ENCODE results near the gene RBMX2. TPM values are rescaled to one million over a fixed set of nuclear protein-coding genes. Genes with fewer than 3 reads are reported as not detected.

Gene RBMX2
- total and polyA plus RNA-seq, 2 of the 4 experiments (the other 2 are of a cell fraction) = 8.8 to 11.4 TPM

GRCh38 chrX:130414800-130415199 lies 13.0 kb downstream of the RBMX2 start:
- Histone ChIP-seq H2BK5ac (ENCODE audit: low read depth, low read length, poor library complexity, severe bottlenecking) (no peak overlapping the region), H3K4me3 (ENCODE audit: insufficient read depth, low read depth, low read length) (no peak overlapping the region), H4K91ac (ENCODE audit: insufficient read depth, low read depth, low read length) (no peak overlapping the region), H3K23ac (ENCODE audit: low read depth, low read length) (no peak overlapping the region), H2AK5ac (ENCODE audit: low read depth, low read length) (no peak overlapping the region), H4K8ac (ENCODE audit: low read depth in 2 of 2, low read length in 2 of 2) (no peak overlapping the region), H3K4me1 (ENCODE audit: control insufficient read depth, insufficient read depth, low read length) (no peaks in the 10 kb centered on the region), H3K4ac (ENCODE audit: low read depth, low read length) (no peak overlapping the region), H2BK120ac (ENCODE audit: low read depth, low read length) (no peak overlapping the region), H3K56ac (ENCODE audit: extremely low read depth, insufficient read depth, low read length) (no peak overlapping the region), H3K27me3 (ENCODE audit: control insufficient read depth, insufficient read depth, low read length) (no peaks in the 10 kb centered on the region; the same call in 1 of the 2 replicates), H3K18ac (ENCODE audit: low read depth, low read length) (no peak overlapping the region), H3K36me3 (ENCODE audit: control insufficient read depth, insufficient read depth, low read length) (peaks cover 8% of the 10 kb centered on the region), H3K9me3 (ENCODE audit: control insufficient read depth, insufficient read depth, low read length) (no peaks in the 10 kb centered on the region), H3K79me1 (ENCODE audit: low read depth in 1 of 2, low read length in 2 of 2) (no peaks in the 10 kb centered on the region), H2BK15ac (ENCODE audit: low read depth, low read length) (no peak overlapping the region), H4K20me1 (ENCODE audit: insufficient read depth, low read length) (no peaks in the 10 kb centered on the region), H2BK20ac (ENCODE audit: low read depth, low read length) (no peak overlapping the region), H2AK9ac (replicated peaks; ENCODE audit: low read depth, low read length, poor library complexity) (no peak overlapping the region), H4K5ac (ENCODE audit: low read depth, low read length) (no peak overlapping the region), H3K9me1 (ENCODE audit: insufficient read depth, low read length) (no peaks in the 10 kb centered on the region), H3K4me2 (ENCODE audit: low read depth, low read length) (no peak overlapping the region), H3K14ac (replicated peaks; ENCODE audit: low read depth, low read length) (no peak overlapping the region), H3K9ac (ENCODE audit: low read depth, low read length) (no peak overlapping the region), H2AFZ (replicated peaks; ENCODE audit: low read length, poor library complexity) (no peak overlapping the region), H3K27ac (ENCODE audit: insufficient read depth, low read length) (no peak overlapping the region)
- dilution Hi-C loops (cut with HindIII; ENCODE audit: low sequenced_read_pairs, unreplicated experiment) (no loop called here), intact Hi-C loops (cut with micrococcal nuclease) (no loop called here), in situ Hi-C loops (cut with MboI; ENCODE audit: low sequenced_read_pairs) (no loop called here)
- 69% methylated on average over 2 of the region's 5 CpGs; no CpG with 5 or more reads in 1 of the 2 experiments for WGBS, 2 experiments (ENCODE audit: extremely low coverage in 2 of 2, insufficient read length in 1 of 2)
- POLR2A ChIA-PET (ENCODE audit: unreplicated experiment) = no interaction called here
- no peak for DNase-seq
- no TSS peak for BruUV-seq (replicated peaks)
- TF ChIP-seq ELK1 (IDR thresholded peaks at IDR 0.05; ENCODE audit: borderline replicate concordance, low read depth, low read length) (no peak), POLR2A (IDR thresholded peaks at IDR 0.05; ENCODE audit: low read depth, low read length) (no peak), CHD1 (IDR thresholded peaks at IDR 0.05; ENCODE audit: low read depth, low read length) (no peak), BHLHE40 (IDR thresholded peaks at IDR 0.05; ENCODE audit: low read depth, low read length) (no peak), RCOR1 (IDR thresholded peaks at IDR 0.05; ENCODE audit: insufficient replicate concordance, low read length) (no peak), RAD21 (IDR thresholded peaks at IDR 0.05; ENCODE audit: low read length) (no peak), MXI1 (IDR thresholded peaks at IDR 0.05; ENCODE audit: borderline replicate concordance, low read depth, low read length) (no peak), FOS (IDR thresholded peaks at IDR 0.05; ENCODE audit: low read depth, low read length) (no peak), SMC3 (IDR thresholded peaks at IDR 0.05; ENCODE audit: low read depth, low read length) (no peak), NFE2L2 (IDR thresholded peaks at IDR 0.05; ENCODE audit: low read depth, low read length) (no peak), RFX5 (IDR thresholded peaks at IDR 0.05; ENCODE audit: low read depth, low read length) (no peak), CEBPB (IDR thresholded peaks at IDR 0.05; ENCODE audit: low read depth, low read length) (no peak), USF2 (IDR thresholded peaks at IDR 0.05; ENCODE audit: low read depth, low read length) (no peak), MAZ (IDR thresholded peaks at IDR 0.05; ENCODE audit: borderline replicate concordance, low read depth, low read length) (no peak), MAFK (IDR thresholded peaks at IDR 0.05; ENCODE audit: low read depth, low read length) (no peak)
- TF ChIP-seq, protein P1, sequence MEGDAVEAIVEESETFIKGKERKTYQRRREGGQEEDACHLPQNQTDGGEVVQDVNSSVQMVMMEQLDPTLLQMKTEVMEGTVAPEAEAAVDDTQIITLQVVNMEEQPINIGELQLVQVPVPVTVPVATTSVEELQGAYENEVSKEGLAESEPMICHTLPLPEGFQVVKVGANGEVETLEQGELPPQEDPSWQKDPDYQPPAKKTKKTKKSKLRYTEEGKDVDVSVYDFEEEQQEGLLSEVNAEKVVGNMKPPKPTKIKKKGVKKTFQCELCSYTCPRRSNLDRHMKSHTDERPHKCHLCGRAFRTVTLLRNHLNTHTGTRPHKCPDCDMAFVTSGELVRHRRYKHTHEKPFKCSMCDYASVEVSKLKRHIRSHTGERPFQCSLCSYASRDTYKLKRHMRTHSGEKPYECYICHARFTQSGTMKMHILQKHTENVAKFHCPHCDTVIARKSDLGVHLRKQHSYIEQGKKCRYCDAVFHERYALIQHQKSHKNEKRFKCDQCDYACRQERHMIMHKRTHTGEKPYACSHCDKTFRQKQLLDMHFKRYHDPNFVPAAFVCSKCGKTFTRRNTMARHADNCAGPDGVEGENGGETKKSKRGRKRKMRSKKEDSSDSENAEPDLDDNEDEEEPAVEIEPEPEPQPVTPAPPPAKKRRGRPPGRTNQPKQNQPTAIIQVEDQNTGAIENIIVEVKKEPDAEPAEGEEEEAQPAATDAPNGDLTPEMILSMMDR (conservative IDR thresholded peaks at IDR 0.05; ENCODE audit: low read depth, low read length) = no peak
- CTCF ChIA-PET = no interaction called here
- ATAC-seq (ENCODE audit: low read depth) = no peak
